Tibial nerve (tissue), 4 donors: ENCODE measurements around the gene DLGAP1.

Source experiments
- CTCF ChIP-seq, 5 experiments: fragments of 200-600 bp in 3 of 5; fragments of 450-650 bp in 2 of 5; sonication (generic) in 3 of 5; IDR thresholded peaks; one replicate each; pipeline ENCODE4 v1.5.1; 2016 to 2019; ENCODE audit warnings: antibody characterized with exemption in 5 of 5, mild to moderate bottlenecking in 3 of 5, moderate library complexity in 2 of 5
- EP300 ChIP-seq, 2 donors: sonication (generic); formaldehyde crosslinking; IDR thresholded peaks; one replicate each; pipeline ENCODE4 v1.6.1; 2017; ENCODE audit warnings: antibody characterized with exemption in 2 of 2, mild to moderate bottlenecking in 1 of 2

- TF ChIP-seq CTCF (IDR thresholded peaks at IDR 0.05) = no peak
- no peak for TF ChIP-seq EP300 (IDR thresholded peaks at IDR 0.05)
Measured at GRCh38 chr18:4242431-4243161, 212.5 kb downstream of the DLGAP1 start.
